ENCODE results near the gene IL17RB. TPM values are rescaled to one million over a fixed set of nuclear protein-coding genes. Genes with fewer than 3 reads are reported as not detected.
A peak's percentile ranks its signal among the peaks of the same experiment; 100 is the strongest.

IL17RB gene
- total RNA-seq, 4 donors from 2014 or later: 3.3 to 7.1 (median 5.0) TPM

- peaks cover 0 to 1% of the 10 kb centered on the region in 2 donors for H3K27me3 ChIP-seq
- H3K4me1 ChIP-seq: peaks cover 3 to 30% (median 8%) of the 10 kb centered on the region in 4 donors
- no peaks in the 10 kb centered on the region for H3K9me3 ChIP-seq
- TF ChIP-seq POLR2A (IDR thresholded peaks at IDR 0.05) (no peak), EP300 (IDR thresholded peaks at IDR 0.05) (no peak), CTCF (IDR thresholded peaks at IDR 0.05) (no peak)
- peak overlapping the region; percentile 91 to 96 (median 93) for H3K27ac ChIP-seq
- 38 to 49% methylated on average over 4 of the region's 4 CpGs for WGBS, 2 donors
- peak overlapping the region; percentile 80 to 89 (median 84) for H3K4me3 ChIP-seq
- no peak for DNase-seq (ENCODE audit: low spot score in 2 of 2)
- H3K36me3 ChIP-seq: peaks cover 0 to 19% (median 0%) of the 10 kb centered on the region in 3 donors
Measured at GRCh38 chr3:53892286-53892637, 45.9 kb downstream of the IL17RB start.

- 56 to 62% methylated on average over 2 of the region's 2 CpGs for WGBS, 2 donors
- no peaks in the 10 kb centered on the region for H3K4me1 ChIP-seq
- H3K9me3 ChIP-seq: no peaks in the 10 kb centered on the region
- H3K27me3 ChIP-seq: peaks cover 0 to 15% of the 10 kb centered on the region in 2 donors
- H3K4me3 ChIP-seq: no peak overlapping the region
- H3K36me3 ChIP-seq: no peaks in the 10 kb centered on the region
- DNase-seq (ENCODE audit: low spot score in 2 of 2): no peak
- TF ChIP-seq POLR2A (IDR thresholded peaks at IDR 0.05): no peak
- TF ChIP-seq CTCF (IDR thresholded peaks at IDR 0.05): no peak
- no peak for TF ChIP-seq EP300 (IDR thresholded peaks at IDR 0.05)
- H3K27ac ChIP-seq: no peak overlapping the region
Measured at GRCh38 chr3:53899750-53900149, 53.4 kb downstream of the IL17RB start.

DNA sequence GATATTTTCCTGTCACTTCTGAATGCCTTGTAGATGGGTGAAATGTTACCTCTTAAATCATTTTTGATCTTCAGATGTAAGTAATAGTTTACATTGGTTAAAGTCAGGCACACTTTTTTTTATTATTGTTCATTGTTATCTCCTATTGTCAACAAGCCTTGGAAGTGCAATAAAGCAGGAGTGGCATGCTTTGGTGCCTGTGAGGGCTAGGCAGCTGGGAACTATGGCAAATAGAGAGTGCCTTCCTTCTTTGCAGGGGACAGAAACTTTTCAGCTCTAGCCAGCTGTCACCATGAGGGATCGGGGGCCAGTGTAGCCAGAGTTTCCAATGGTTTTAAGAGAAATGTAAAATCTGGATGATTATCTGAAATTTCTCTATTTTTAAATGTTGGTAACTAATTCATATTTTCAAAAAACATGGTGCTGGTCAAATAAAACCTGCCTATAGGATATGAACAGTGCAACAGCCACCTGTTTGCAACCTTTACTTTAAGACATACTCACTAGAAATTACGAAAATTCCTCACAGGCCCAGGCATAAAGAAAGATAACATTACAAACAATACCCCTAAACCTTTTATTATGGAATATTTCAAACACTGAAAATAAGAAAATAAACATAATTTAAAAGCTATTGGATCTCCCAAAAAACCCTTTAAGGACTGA, 54.4 kb downstream of the IL17RB start:
- Histone ChIP-seq H3K27ac (no peak overlapping the region), H3K4me3 (no peak overlapping the region), H3K27me3 (peaks cover 0 to 15% of the 10 kb centered on the region in 2 donors), H3K9me3 (peaks cover 0 to 3% (median 0%) of the 10 kb centered on the region in 4 donors), H3K4me1 (no peaks in the 10 kb centered on the region), H3K36me3 (no peaks in the 10 kb centered on the region)
- TF ChIP-seq EP300 (IDR thresholded peaks at IDR 0.05) (no peak), CTCF (IDR thresholded peaks at IDR 0.05) (no peak), POLR2A (IDR thresholded peaks at IDR 0.05) (no peak)
- WGBS, 2 donors: 69 to 79% methylated on average over 2 of the region's 2 CpGs
- DNase-seq (ENCODE audit: low spot score in 2 of 2): no peak

GRCh38 chr3:53902067-53902466, 55.7 kb downstream of the IL17RB start:
- no peak for DNase-seq (ENCODE audit: low spot score in 2 of 2)
- 26 to 31% methylated on average over 1 of the region's 1 CpG for WGBS, 2 donors
- TF ChIP-seq POLR2A (IDR thresholded peaks at IDR 0.05) (no peak), CTCF (IDR thresholded peaks at IDR 0.05) (no peak)
- Histone ChIP-seq H3K27me3 (peaks cover 0 to 15% of the 10 kb centered on the region in 2 donors), H3K4me3 (no peak overlapping the region), H3K36me3 (no peaks in the 10 kb centered on the region), H3K4me1 (no peaks in the 10 kb centered on the region), H3K9me3 (peaks cover 0 to 11% (median 0%) of the 10 kb centered on the region in 4 donors), H3K27ac (no peak overlapping the region)

- Histone ChIP-seq H3K27ac (no peak overlapping the region), H3K4me3 (no peak overlapping the region), H3K9me3 (peaks cover 0 to 11% (median 0%) of the 10 kb centered on the region in 4 donors), H3K27me3 (peaks cover 0 to 9% of the 10 kb centered on the region in 2 donors), H3K4me1 (no peaks in the 10 kb centered on the region), H3K36me3 (no peaks in the 10 kb centered on the region)
- no peak for DNase-seq (ENCODE audit: low spot score in 2 of 2)
- 84 to 88% methylated on average over 5 of the region's 5 CpGs for WGBS, 2 donors
- no peak for TF ChIP-seq POLR2A (IDR thresholded peaks at IDR 0.05)
- no peak for TF ChIP-seq CTCF (IDR thresholded peaks at IDR 0.05)
- TF ChIP-seq EP300 (IDR thresholded peaks at IDR 0.05): no peak
Measured at GRCh38 chr3:53902711-53903110, 56.3 kb downstream of the IL17RB start.

Data from tibial nerve (tissue), 4 donors.